Thoracic aorta (tissue), 2 donors: ENCODE data around the gene OR52K1. TPM values are rescaled to one million over a fixed set of nuclear protein-coding genes. Genes with fewer than 3 reads are reported as not detected.

Experiments used
- ATAC-seq: fragments of 150-250 bp; one replicate; pipeline ENCODE4 v1.8.0; 2017; ENCODE audit warnings: low read depth; ENCODE audit not compliant: insufficient number of reproducible peaks, low FRiP score
- DNase-seq: peaks from one replicate; pipeline ENCODE4 v3.0.0-alpha.2; 2020; ENCODE audit warnings: low spot score
- H3K27ac ChIP-seq, 2 donors: fragments of 200-600 bp; sonication (generic); 1 replicate in 1 of 2; 2 replicates in 1 of 2; pipeline ENCODE4 v1.5.1; 2016; ENCODE audit warnings: mild to moderate bottlenecking in 2 of 2, moderate library complexity in 2 of 2
- H3K27me3 ChIP-seq: fragments of 200-600 bp; sonication (generic); replicated peaks from 2 replicates; pipeline ENCODE4 v1.6.0; 2016; ENCODE audit warnings: mild to moderate bottlenecking; ENCODE audit not compliant: insufficient read depth
- H3K36me3 ChIP-seq: fragments of 200-600 bp; sonication (generic); one replicate; pipeline ENCODE4 v1.5.1; 2016
- H3K4me1 ChIP-seq, 2 donors: fragments of 200-600 bp; sonication (generic); 1 replicate in 1 of 2; 2 replicates in 1 of 2; pipeline versions ENCODE4 v1.5.1 to v1.6.0; 2016; ENCODE audit warnings: low read depth in 2 of 2, mild to moderate bottlenecking in 1 of 2; ENCODE audit not compliant: control insufficient read depth in 1 of 2
- H3K4me3 ChIP-seq: fragments of 200-600 bp; sonication (generic); 2 replicates; pipeline ENCODE4 v1.5.1; 2016; ENCODE audit warnings: mild to moderate bottlenecking
- H3K9me3 ChIP-seq: fragments of 200-600 bp; sonication (generic); 2 replicates; pipeline ENCODE4 v1.5.1; 2016
- CTCF ChIP-seq: fragments of 200-600 bp; sonication (generic); IDR thresholded peaks from one replicate; pipeline ENCODE4 v1.5.1; 2019; ENCODE audit warnings: antibody characterized with exemption
- total RNA-seq, 2 donors: library from RNA; depleted of rRNA; stranded (reverse); fragments of >200 nt; gene quantifications; one replicate each; pipeline versions ENCODE4 v1.1.0 to v1.2.3, GENCODE V29; 2016

OR52K1 gene
- total RNA-seq, 2 donors from 2014 or later, result not detected

- Histone ChIP-seq H3K27ac (no peak overlapping the region), H3K4me3 (no peak overlapping the region), H3K27me3 (no peaks in the 10 kb centered on the region), H3K36me3 (no peaks in the 10 kb centered on the region), H3K4me1 (no peaks in the 10 kb centered on the region), H3K9me3 (no peaks in the 10 kb centered on the region)
- DNase-seq (no peak), ATAC-seq (no peak)
- TF ChIP-seq CTCF, result no peak
Measured at GRCh38 chr11:4467811-4468606, 14.4 kb upstream of the OR52K1 start.

GRCh38 chr11:4479644-4480043 is 2.8 kb upstream of the OR52K1 start:
- H3K4me3 ChIP-seq, result no peak overlapping the region
- no peaks in the 10 kb centered on the region for H3K27me3 ChIP-seq
- H3K9me3 ChIP-seq, result no peaks in the 10 kb centered on the region
- no peak for ATAC-seq
- no peak overlapping the region for H3K27ac ChIP-seq
- no peak for TF ChIP-seq CTCF
- DNase-seq, result no peak
- no peaks in the 10 kb centered on the region for H3K4me1 ChIP-seq
- no peaks in the 10 kb centered on the region for H3K36me3 ChIP-seq

GRCh38 chr11:4480577-4481239 is 1.7 kb upstream of the OR52K1 start:
- Histone ChIP-seq H3K9me3 (no peaks in the 10 kb centered on the region), H3K27me3 (no peaks in the 10 kb centered on the region), H3K36me3 (no peaks in the 10 kb centered on the region), H3K4me3 (no peak overlapping the region), H3K27ac (no peak overlapping the region), H3K4me1 (no peaks in the 10 kb centered on the region)
- DNase-seq, result no peak
- TF ChIP-seq CTCF, result no peak
- no peak for ATAC-seq

- no peaks in the 10 kb centered on the region for H3K36me3 ChIP-seq
- H3K4me3 ChIP-seq, result no peak overlapping the region
Measured at GRCh38 chr11:4481240-4481582, 1.2 kb upstream of the OR52K1 start.

More at GRCh38 chr11:4481240-4481582, 1.2 kb upstream of the OR52K1 start:
- no peak for ATAC-seq
- Histone ChIP-seq H3K4me1 (no peaks in the 10 kb centered on the region), H3K9me3 (no peaks in the 10 kb centered on the region), H3K27ac (no peak overlapping the region), H3K27me3 (no peaks in the 10 kb centered on the region)
- no peak for TF ChIP-seq CTCF
- DNase-seq, result no peak
